Karpas-422 (cell line): Measurements from ENCODE around the gene TMEM185B. TPM values are rescaled to one million over a fixed set of nuclear protein-coding genes. Genes with fewer than 3 reads are reported as not detected.

Experiments used
- DNase-seq: peaks from one replicate; pipeline ENCODE4 v3.0.0-alpha.2; 2015
- H2AFZ ChIP-seq: fragments of 200-600 bp; sonication (generic); 2 replicates; pipeline ENCODE4 v1.6.1; 2014; ENCODE audit warnings: antibody characterized with exemption, low read length, mixed read lengths
- H3K27ac ChIP-seq: fragments of 200-600 bp; sonication (generic); 2 replicates; pipeline ENCODE4 v1.5.1; 2014; ENCODE audit warnings: mild to moderate bottlenecking, low read length, moderate library complexity
- H3K27me3 ChIP-seq: fragments of 200-600 bp; sonication (generic); 2 replicates; pipeline ENCODE4 v1.6.1; 2014; ENCODE audit warnings: low read length, mixed read lengths
- H3K36me3 ChIP-seq: fragments of 200-600 bp; sonication (generic); 2 replicates; pipeline ENCODE4 v1.6.1; 2014; ENCODE audit warnings: low read length, mixed read lengths; ENCODE audit not compliant: insufficient read depth
- H3K4me1 ChIP-seq: fragments of 200-600 bp; sonication (generic); 2 replicates; pipeline ENCODE4 v1.6.1; 2014; ENCODE audit warnings: mild to moderate bottlenecking, low read length, mixed read lengths
- H3K4me2 ChIP-seq: fragments of 200-600 bp; sonication (generic); 2 replicates; pipeline ENCODE4 v1.6.1; 2014; ENCODE audit warnings: low read length, low read depth, mild to moderate bottlenecking; ENCODE audit not compliant: poor library complexity, severe bottlenecking
- H3K4me3 ChIP-seq: fragments of 200-600 bp; sonication (generic); 2 replicates; pipeline ENCODE4 v1.5.1; 2014; ENCODE audit warnings: mild to moderate bottlenecking, antibody characterized with exemption, low read length, mixed read lengths
- H3K79me2 ChIP-seq: fragments of 200-600 bp; sonication (generic); 2 replicates; pipeline ENCODE4 v1.6.1; 2014; ENCODE audit warnings: mild to moderate bottlenecking, low read length, mixed read lengths
- H3K9ac ChIP-seq: fragments of 200-600 bp; sonication (generic); 2 replicates; pipeline ENCODE4 v1.6.0; 2014; ENCODE audit warnings: low read length
- H3K9me2 ChIP-seq: fragments of 200-600 bp; sonication (generic), shearing (Covaris generic); replicated peaks from 2 replicates; pipeline ENCODE4 v1.6.0; 2014; ENCODE audit warnings: mild to moderate bottlenecking, low read length, moderate library complexity; ENCODE audit not compliant: insufficient read depth
- H3K9me3 ChIP-seq: fragments of 300-700, 200-600 bp; sonication (generic); 2 replicates; pipeline ENCODE4 v1.6.1; 2014; ENCODE audit warnings: low read length, mixed read lengths
- H4K20me1 ChIP-seq: fragments of 200-600 bp; sonication (generic); 2 replicates; pipeline ENCODE4 v1.6.1; 2014; ENCODE audit warnings: mild to moderate bottlenecking, antibody characterized with exemption, low read length, low read depth; ENCODE audit not compliant: insufficient read depth
- small RNA-seq: library from RNA; depleted of rRNA; stranded (forward); fragments of <200 nt; gene quantifications from one replicate; pipeline ENCODE3, GENCODE V24; 2014
- total RNA-seq: library from RNA; depleted of rRNA; stranded (reverse); fragments of >200 nt; shearing (Covaris generic); gene quantifications from 2 replicates; pipeline ENCODE4 v1.2.3, GENCODE V29; 2014; ENCODE audit warnings: low replicate concordance; rRNA removed

TMEM185B gene
- total RNA-seq, 1 experiment from 2014 or later = 13.0 TPM

- Histone ChIP-seq H2AFZ (no peak overlapping the region), H3K4me1 (peaks cover 50% of the 10 kb centered on the region), H3K9me3 (no peaks in the 10 kb centered on the region), H4K20me1 (no peaks in the 10 kb centered on the region), H3K79me2 (no peaks in the 10 kb centered on the region), H3K9ac (no peak overlapping the region), H3K27me3 (no peaks in the 10 kb centered on the region), H3K27ac (no peak overlapping the region), H3K9me2 (no peaks in the 10 kb centered on the region), H3K4me2 (no peak overlapping the region), H3K36me3 (no peaks in the 10 kb centered on the region), H3K4me3 (no peak overlapping the region)
- no peak for DNase-seq
Measured at GRCh38 chr2:120180066-120180465, 43.1 kb downstream of the TMEM185B start.

- no peak overlapping the region for H3K4me3 ChIP-seq
- H3K36me3 ChIP-seq = no peaks in the 10 kb centered on the region
- no peaks in the 10 kb centered on the region for H3K27me3 ChIP-seq
- H3K9ac ChIP-seq = no peak overlapping the region
- no peak overlapping the region for H2AFZ ChIP-seq
- no peak for DNase-seq
- H3K4me2 ChIP-seq = no peak overlapping the region
- no peaks in the 10 kb centered on the region for H3K79me2 ChIP-seq
- H3K27ac ChIP-seq = no peak overlapping the region
- H4K20me1 ChIP-seq = no peaks in the 10 kb centered on the region
- H3K9me2 ChIP-seq = no peaks in the 10 kb centered on the region
- H3K9me3 ChIP-seq = no peaks in the 10 kb centered on the region
- H3K4me1 ChIP-seq = peaks cover 54% of the 10 kb centered on the region
Measured at GRCh38 chr2:120179396-120179795, 43.8 kb downstream of the TMEM185B start.

GRCh38 chr2:120177973-120178372 lies 45.2 kb downstream of the TMEM185B start:
- Histone ChIP-seq H3K27ac (peak overlapping the region; percentile 84), H3K9ac (peak overlapping the region; percentile 74), H3K79me2 (no peaks in the 10 kb centered on the region), H3K4me2 (peak overlapping the region; percentile 88), H3K4me1 (peaks cover 54% of the 10 kb centered on the region), H2AFZ (no peak overlapping the region), H4K20me1 (no peaks in the 10 kb centered on the region), H3K27me3 (no peaks in the 10 kb centered on the region), H3K9me2 (no peaks in the 10 kb centered on the region), H3K36me3 (no peaks in the 10 kb centered on the region), H3K4me3 (peak overlapping the region; percentile 67), H3K9me3 (no peaks in the 10 kb centered on the region)
- peak; percentile 56 for DNase-seq

- DNase-seq = peak; percentile 96
- Histone ChIP-seq H3K9ac (peak overlapping the region; percentile 74), H4K20me1 (no peaks in the 10 kb centered on the region), H3K36me3 (no peaks in the 10 kb centered on the region), H3K27me3 (no peaks in the 10 kb centered on the region), H3K27ac (peak overlapping the region; percentile 84), H3K9me2 (no peaks in the 10 kb centered on the region), H3K4me3 (peak overlapping the region; percentile 67), H3K79me2 (no peaks in the 10 kb centered on the region), H3K9me3 (no peaks in the 10 kb centered on the region), H2AFZ (peak overlapping the region; percentile 64; the same call in 1 of the 2 replicates), H3K4me1 (peaks cover 51% of the 10 kb centered on the region), H3K4me2 (peak overlapping the region; percentile 88)
Measured at GRCh38 chr2:120177001-120177621, 46.1 kb downstream of the TMEM185B start.

GRCh38 chr2:120176526-120176925 lies 46.7 kb downstream of the TMEM185B start:
- peak overlapping the region; percentile 64 for H2AFZ ChIP-seq
- peak overlapping the region; percentile 74 for H3K9ac ChIP-seq
- H3K4me2 ChIP-seq = peak overlapping the region; percentile 88

GRCh38 chr2:120174963-120175581 lies 48.1 kb downstream of the TMEM185B start:
- no peak overlapping the region for H3K9ac ChIP-seq
- H3K4me2 ChIP-seq = peak overlapping the region; percentile 47
- no peaks in the 10 kb centered on the region for H3K9me2 ChIP-seq
- H2AFZ ChIP-seq = peak overlapping the region; percentile 64
- H3K4me3 ChIP-seq = no peak overlapping the region
- no peaks in the 10 kb centered on the region for H4K20me1 ChIP-seq
- H3K79me2 ChIP-seq = no peaks in the 10 kb centered on the region
- no peaks in the 10 kb centered on the region for H3K27me3 ChIP-seq
- H3K27ac ChIP-seq = no peak overlapping the region
- H3K36me3 ChIP-seq = no peaks in the 10 kb centered on the region
- peaks cover 41% of the 10 kb centered on the region for H3K4me1 ChIP-seq
- H3K9me3 ChIP-seq = no peaks in the 10 kb centered on the region
- peak; percentile 85 for DNase-seq

More at GRCh38 chr2:120176526-120176925, 46.7 kb downstream of the TMEM185B start:
- no peaks in the 10 kb centered on the region for H3K27me3 ChIP-seq
- no peaks in the 10 kb centered on the region for H4K20me1 ChIP-seq
- DNase-seq = peak; percentile 53
- H3K79me2 ChIP-seq = no peaks in the 10 kb centered on the region
- H3K27ac ChIP-seq = peak overlapping the region; percentile 84
- peaks cover 45% of the 10 kb centered on the region for H3K4me1 ChIP-seq
- H3K4me3 ChIP-seq = peak overlapping the region; percentile 67
- no peaks in the 10 kb centered on the region for H3K9me3 ChIP-seq
- no peaks in the 10 kb centered on the region for H3K9me2 ChIP-seq
- H3K36me3 ChIP-seq = no peaks in the 10 kb centered on the region

Small RNA genes lying within 50 kb of the gene (small RNA-seq; reads per million reads assigned to genes)
- not detected for gene MTND4LP14
- not detected for gene RF00019

Other genes with a start within 250 kb of the TMEM185B start
- gene EPB41L5, start 210.3 kb downstream of the TMEM185B start, total RNA-seq = 0.11 and 3.1 TPM in 2 replicates
- 7.2 and 19.4 TPM in 2 replicates for gene RALB, start 29.5 kb upstream of the TMEM185B start, total RNA-seq
- gene INHBB, start 122.7 kb upstream of the TMEM185B start, total RNA-seq = not detected in 2 replicates